NCI-H82 treated with DMSO at 0.1 percent for 48 hours (cell line): ENCODE data around the gene C3orf20.

Source experiments
- DNase-seq: peaks from one replicate; lab custom pipeline; 2025; ENCODE audit not compliant: unreplicated experiment; lab: John Stamatoyannopoulos, UW

C3orf20 gene

GRCh38 chr3:14772533-14773138 lies 97.7 kb downstream of the C3orf20 start:
- no peak for DNase-seq

GRCh38 chr3:14773281-14773680 lies 98.3 kb downstream of the C3orf20 start:
- no peak for DNase-seq

GRCh38 chr3:14773691-14774128 lies 98.8 kb downstream of the C3orf20 start:
- DNase-seq, result no peak

- no peak for DNase-seq
Measured at GRCh38 chr3:14774431-14774830, 99.5 kb downstream of the C3orf20 start.

- no peak for DNase-seq
Measured at GRCh38 chr3:14775011-14775410, 100.1 kb downstream of the C3orf20 start.

- DNase-seq, result no peak
Measured at GRCh38 chr3:14775563-14775962, 100.6 kb downstream of the C3orf20 start.

GRCh38 chr3:14779069-14779685 lies 104.2 kb downstream of the C3orf20 start:
- no peak for DNase-seq

GRCh38 chr3:14780927-14781507 lies 106.1 kb downstream of the C3orf20 start:
- DNase-seq, result peak; percentile 31

- DNase-seq, result no peak
Measured at GRCh38 chr3:14783480-14784086, 108.6 kb downstream of the C3orf20 start.

GRCh38 chr3:14784087-14784681 lies 109.2 kb downstream of the C3orf20 start:
- no peak for DNase-seq

- DNase-seq, result no peak
Measured at GRCh38 chr3:14785207-14786155, 110.5 kb downstream of the C3orf20 start.

GRCh38 chr3:14786369-14786768 lies 111.4 kb downstream of the C3orf20 start:
- no peak for DNase-seq

- DNase-seq, result no peak
Measured at GRCh38 chr3:14787630-14788029, 112.7 kb downstream of the C3orf20 start.

- DNase-seq, result no peak
Measured at GRCh38 chr3:14788644-14789043, 113.7 kb downstream of the C3orf20 start.

GRCh38 chr3:14789221-14789620 lies 114.3 kb downstream of the C3orf20 start:
- no peak for DNase-seq

GRCh38 chr3:14789640-14790285 lies 114.8 kb downstream of the C3orf20 start:
- DNase-seq, result no peak

GRCh38 chr3:14791343-14791945 lies 116.5 kb downstream of the C3orf20 start:
- DNase-seq, result peak; percentile 1

GRCh38 chr3:14792691-14793121 lies 117.8 kb downstream of the C3orf20 start:
- no peak for DNase-seq

- no peak for DNase-seq
Measured at GRCh38 chr3:14793126-14793857, 118.4 kb downstream of the C3orf20 start.
